ENCODE results near the gene PTPN4. TPM values are rescaled to one million over a fixed set of nuclear protein-coding genes. Genes with fewer than 3 reads are reported as not detected.

Gene PTPN4
- total and polyA plus RNA-seq, 2 of the 8 experiments (the other 6 are each of a cell fraction or from before 2014, with no cell fraction given) = 28.5 to 105 TPM

DNA sequence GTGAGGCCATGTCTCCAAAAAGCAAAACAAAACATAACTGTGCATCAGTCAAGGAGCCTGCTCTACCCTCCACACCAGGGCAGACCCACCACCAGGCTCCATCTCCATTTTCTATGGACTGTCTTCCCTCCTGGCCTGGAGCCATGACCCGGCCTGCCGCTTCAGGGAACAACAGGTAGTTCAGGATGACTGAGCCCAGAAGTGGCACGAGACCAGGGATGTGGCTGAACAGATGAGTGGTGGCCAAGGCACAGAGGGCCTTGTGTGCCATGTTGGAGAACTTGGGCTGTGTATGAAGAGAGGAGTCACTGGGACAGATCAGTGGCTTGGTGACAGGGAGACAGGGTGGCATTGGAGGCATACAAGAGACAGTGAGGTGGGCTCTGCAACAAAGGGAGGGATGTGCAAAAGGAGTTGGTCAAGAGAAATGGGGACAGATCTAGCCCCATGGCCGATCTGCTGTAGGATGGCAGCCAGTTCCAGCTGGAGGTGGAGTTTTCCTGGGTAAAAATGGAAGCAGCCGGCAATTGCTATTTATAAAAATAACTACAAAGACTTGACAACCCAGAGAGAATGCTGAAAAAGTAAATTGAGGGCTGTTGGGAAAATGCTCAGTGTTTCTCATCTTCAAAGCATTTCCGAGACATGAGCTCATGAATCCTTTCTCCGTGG, 45.8 kb upstream of the PTPN4 start:
- Histone ChIP-seq H3K23ac (ENCODE audit: insufficient read length) (no peak overlapping the region), H3K4me2 (ENCODE audit: insufficient read depth in 1 of 2, low read depth in 2 of 2, low read length in 2 of 2) (no peak overlapping the region), H2BK5ac (ENCODE audit: low read depth, low read length) (no peak overlapping the region), H3K79me1 (ENCODE audit: low read depth, low read length) (no peaks in the 10 kb centered on the region), H3K4ac (replicated peaks; ENCODE audit: insufficient read length, low read depth, low read length) (no peak overlapping the region), H2AK5ac (ENCODE audit: low read depth, low read length) (peak overlapping the region; percentile 45), H2BK15ac (ENCODE audit: low read length) (0 out of 2 replicates have a peak overlapping the region, but pooled peaks have one; percentile 19), H3K9me3 (ENCODE audit: insufficient read depth in 2 of 2, low read depth in 1 of 2, low read length in 1 of 2) (no peaks in the 10 kb centered on the region), H4K8ac (ENCODE audit: extremely low read depth, insufficient read depth, low read length) (no peak overlapping the region), H3K36me3 (ENCODE audit: control insufficient read depth in 2 of 4, insufficient read depth in 4 of 4, low read length in 3 of 4) (no peaks in the 10 kb centered on the region), H3K56ac (replicated peaks; ENCODE audit: insufficient read length, low read depth, low read length) (no peak overlapping the region), H4K91ac (replicated peaks; ENCODE audit: insufficient read length, low read length) (no peak overlapping the region), H4K20me1 (replicated peaks in 1 of 2; ENCODE audit: control insufficient read depth in 1 of 2, insufficient read depth in 2 of 2, low read length in 2 of 2) (no peaks in the 10 kb centered on the region), H3K18ac (ENCODE audit: extremely low read depth, low read length) (no peak overlapping the region), H3K9ac (replicated peaks in 1 of 4; ENCODE audit: extremely low read depth in 1 of 4, low read depth in 3 of 4, low read length in 3 of 4) (no peak overlapping the region), H3K27ac (ENCODE audit: low read depth, low read length) (no peak overlapping the region), H2AFZ (ENCODE audit: low read length) (no peak overlapping the region), H3K23me2 (ENCODE audit: low read depth, low read length) (no peaks in the 10 kb centered on the region), H2BK120ac (replicated peaks; ENCODE audit: low read depth, low read length) (no peak overlapping the region), H4K5ac (ENCODE audit: insufficient read length, low read depth, low read length) (no peak overlapping the region), H3K4me3 (ENCODE audit: extremely low read depth in 1 of 4, insufficient read depth in 2 of 4, low read depth in 3 of 4, low read length in 4 of 4) (no peak overlapping the region), H3K79me2 (ENCODE audit: control insufficient read depth in 1 of 2, insufficient read depth in 2 of 2, low read length in 2 of 2) (no peaks in the 10 kb centered on the region), H2BK20ac (ENCODE audit: low read length) (no peak overlapping the region), H3K27me3 (replicated peaks in 1 of 4; ENCODE audit: control insufficient read depth in 3 of 4, extremely low read depth in 1 of 4, insufficient read depth in 3 of 4, low read length in 3 of 4) (no peaks in the 10 kb centered on the region), H3K14ac (ENCODE audit: insufficient read length) (no peak overlapping the region), H2BK12ac (ENCODE audit: low read depth, low read length) (no peak overlapping the region), H3K4me1 (replicated peaks in 1 of 4; ENCODE audit: control insufficient read depth in 3 of 4, insufficient read depth in 4 of 4, low read length in 3 of 4) (peaks cover 0 to 6% (median 1%) of the 10 kb centered on the region in 4 experiments; a peak in 2 of 7 replicates)
- POLR2A ChIA-PET (ENCODE audit: partially characterized antibody) = no interaction called here
- FAIRE-seq (no peak), DNase-seq (ENCODE audit: low read depth in 1 of 2, low spot score in 2 of 2) (no peak)
- no peak for TF ChIP-seq JUND (IDR thresholded peaks at IDR 0.05; ENCODE audit: low read length)
- no peak for TF ChIP-seq TBP (IDR thresholded peaks at IDR 0.05; ENCODE audit: low read depth, low read length)
- TF ChIP-seq BACH1 (IDR thresholded peaks at IDR 0.05; ENCODE audit: low read length) = no peak
- TF ChIP-seq, protein P1, sequence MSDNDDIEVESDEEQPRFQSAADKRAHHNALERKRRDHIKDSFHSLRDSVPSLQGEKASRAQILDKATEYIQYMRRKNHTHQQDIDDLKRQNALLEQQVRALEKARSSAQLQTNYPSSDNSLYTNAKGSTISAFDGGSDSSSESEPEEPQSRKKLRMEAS (IDR thresholded peaks at IDR 0.05) = no peak
- TF ChIP-seq EGR1 (IDR thresholded peaks at IDR 0.05; ENCODE audit: borderline replicate concordance, low read depth, low read length) = no peak
- no peak for TF ChIP-seq BCL11A (IDR thresholded peaks at IDR 0.05; ENCODE audit: low read depth in 2 of 2, low read length in 2 of 2)
- TF ChIP-seq SIN3A (conservative IDR thresholded peaks at IDR 0.05 in 1 of 2, IDR thresholded peaks at IDR 0.05 in 1 of 2; ENCODE audit: low read depth in 1 of 2, low read length in 2 of 2) = no peak
- CTCF ChIA-PET (ENCODE audit: partially characterized antibody) = interaction anchor here (0.7 to 2.5 kb wide), 5 partner anchors 10 to 71 kb away, joined by 3 to 5 read pairs (median 3); partner anchors contain the start of gene TMEM177
- WGBS, 2 experiments (ENCODE audit: extremely low coverage in 1 of 2, insufficient coverage in 1 of 2, insufficient read length in 1 of 2, insufficient replicate concordance in 2 of 2, low coverage in 1 of 2, low lambda C conversion rate in 2 of 2, missing lambda C conversion rate in 1 of 2) = 96% methylated on average over 7 of the region's 7 CpGs; no CpG with 5 or more reads in 1 of the 2 experiments

Data from H1 (cell line).